PFSK-1 (cell line): ENCODE data around the gene FARS2.

Source experiments
- FOXP2 ChIP-seq: optimal IDR thresholded peaks from 2 replicates; pipeline ENCODE3; 2011; ENCODE audit warnings: borderline replicate concordance, control low read depth, inconsistent platforms; ENCODE audit not compliant: insufficient read depth; ENCODE audit errors: extremely low read length, extremely low read depth
- POLR2AphosphoS5 ChIP-seq: IDR thresholded peaks from 2 replicates; pipeline ENCODE4 v1.6.1; 2012; ENCODE audit warnings: low read depth, mild to moderate bottlenecking, control low read depth, low read length, moderate library complexity
- SIN3A ChIP-seq: IDR thresholded peaks from 2 replicates; pipeline ENCODE4 v1.6.1; 2012; ENCODE audit warnings: mild to moderate bottlenecking, low read length, moderate library complexity, borderline replicate concordance; ENCODE audit not compliant: insufficient read depth
- TAF1 ChIP-seq: IDR thresholded peaks from 2 replicates; pipeline ENCODE4 v1.6.1; 2012; ENCODE audit warnings: low read length, control low read depth, borderline replicate concordance; ENCODE audit not compliant: insufficient read depth
- TF ChIP-seq, protein P1 (sequence below), 2 experiments: IDR thresholded peaks; 2 replicates each; pipeline versions ENCODE4 v1.6.1 to v1.8.0; 2011 to 2012; ENCODE audit warnings: low read depth in 2 of 2, low read length in 2 of 2, control low read depth in 1 of 2, inconsistent platforms in 1 of 2, mild to moderate bottlenecking in 1 of 2, moderate library complexity in 1 of 2; ENCODE audit not compliant: insufficient read depth in 1 of 2

Gene FARS2

DNA sequence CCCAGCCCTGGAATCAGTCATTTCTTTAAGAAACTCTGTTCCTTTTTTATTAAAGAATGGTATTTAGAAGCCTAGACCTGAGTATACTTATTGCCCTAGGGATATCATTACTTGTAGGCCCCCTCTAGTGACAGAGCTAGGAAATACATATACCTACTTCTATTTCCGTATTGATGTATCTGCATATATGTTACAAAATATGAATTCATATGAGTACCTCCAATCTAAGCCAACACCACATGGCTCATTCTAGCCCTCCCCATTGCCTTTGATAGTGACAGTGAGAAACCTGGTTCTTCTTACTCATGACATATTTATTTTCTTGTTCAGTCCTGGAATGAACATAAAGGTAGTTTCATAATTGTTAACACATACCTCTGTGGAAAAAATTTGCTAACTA is 137.2 kb downstream of the FARS2 start:
- TF ChIP-seq TAF1 (0 out of 2 replicates have a peak, but pooled peaks have one; percentile 28), POLR2AphosphoS5 (no peak)

DNA sequence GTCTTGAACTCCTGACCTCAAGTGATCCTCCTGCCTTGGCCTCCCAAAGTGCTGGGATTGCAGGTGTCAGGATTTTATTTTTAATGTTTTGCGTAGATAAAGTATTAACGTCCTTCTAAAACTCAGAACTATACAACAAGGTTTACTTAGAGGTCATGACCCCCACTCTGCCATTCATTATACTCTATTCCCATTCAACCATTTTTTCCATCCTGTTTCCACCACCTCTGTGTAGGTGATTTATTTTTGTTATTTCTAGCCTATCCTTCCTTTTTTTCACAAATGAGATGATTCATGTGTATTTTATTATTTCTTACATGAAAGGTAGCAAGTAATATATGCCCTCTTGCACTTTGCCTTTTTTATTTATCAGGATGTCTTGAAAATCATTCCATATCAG is 138.1 kb downstream of the FARS2 start:
- TF ChIP-seq SIN3A (no peak), FOXP2 (no peak), TAF1 (no peak), POLR2AphosphoS5 (no peak)
- TF ChIP-seq, protein P1, sequence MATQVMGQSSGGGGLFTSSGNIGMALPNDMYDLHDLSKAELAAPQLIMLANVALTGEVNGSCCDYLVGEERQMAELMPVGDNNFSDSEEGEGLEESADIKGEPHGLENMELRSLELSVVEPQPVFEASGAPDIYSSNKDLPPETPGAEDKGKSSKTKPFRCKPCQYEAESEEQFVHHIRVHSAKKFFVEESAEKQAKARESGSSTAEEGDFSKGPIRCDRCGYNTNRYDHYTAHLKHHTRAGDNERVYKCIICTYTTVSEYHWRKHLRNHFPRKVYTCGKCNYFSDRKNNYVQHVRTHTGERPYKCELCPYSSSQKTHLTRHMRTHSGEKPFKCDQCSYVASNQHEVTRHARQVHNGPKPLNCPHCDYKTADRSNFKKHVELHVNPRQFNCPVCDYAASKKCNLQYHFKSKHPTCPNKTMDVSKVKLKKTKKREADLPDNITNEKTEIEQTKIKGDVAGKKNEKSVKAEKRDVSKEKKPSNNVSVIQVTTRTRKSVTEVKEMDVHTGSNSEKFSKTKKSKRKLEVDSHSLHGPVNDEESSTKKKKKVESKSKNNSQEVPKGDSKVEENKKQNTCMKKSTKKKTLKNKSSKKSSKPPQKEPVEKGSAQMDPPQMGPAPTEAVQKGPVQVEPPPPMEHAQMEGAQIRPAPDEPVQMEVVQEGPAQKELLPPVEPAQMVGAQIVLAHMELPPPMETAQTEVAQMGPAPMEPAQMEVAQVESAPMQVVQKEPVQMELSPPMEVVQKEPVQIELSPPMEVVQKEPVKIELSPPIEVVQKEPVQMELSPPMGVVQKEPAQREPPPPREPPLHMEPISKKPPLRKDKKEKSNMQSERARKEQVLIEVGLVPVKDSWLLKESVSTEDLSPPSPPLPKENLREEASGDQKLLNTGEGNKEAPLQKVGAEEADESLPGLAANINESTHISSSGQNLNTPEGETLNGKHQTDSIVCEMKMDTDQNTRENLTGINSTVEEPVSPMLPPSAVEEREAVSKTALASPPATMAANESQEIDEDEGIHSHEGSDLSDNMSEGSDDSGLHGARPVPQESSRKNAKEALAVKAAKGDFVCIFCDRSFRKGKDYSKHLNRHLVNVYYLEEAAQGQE (IDR thresholded peaks at IDR 0.05; ENCODE audit: insufficient read depth in 1 of 2, low read depth in 2 of 2, low read length in 2 of 2): no peak

DNA sequence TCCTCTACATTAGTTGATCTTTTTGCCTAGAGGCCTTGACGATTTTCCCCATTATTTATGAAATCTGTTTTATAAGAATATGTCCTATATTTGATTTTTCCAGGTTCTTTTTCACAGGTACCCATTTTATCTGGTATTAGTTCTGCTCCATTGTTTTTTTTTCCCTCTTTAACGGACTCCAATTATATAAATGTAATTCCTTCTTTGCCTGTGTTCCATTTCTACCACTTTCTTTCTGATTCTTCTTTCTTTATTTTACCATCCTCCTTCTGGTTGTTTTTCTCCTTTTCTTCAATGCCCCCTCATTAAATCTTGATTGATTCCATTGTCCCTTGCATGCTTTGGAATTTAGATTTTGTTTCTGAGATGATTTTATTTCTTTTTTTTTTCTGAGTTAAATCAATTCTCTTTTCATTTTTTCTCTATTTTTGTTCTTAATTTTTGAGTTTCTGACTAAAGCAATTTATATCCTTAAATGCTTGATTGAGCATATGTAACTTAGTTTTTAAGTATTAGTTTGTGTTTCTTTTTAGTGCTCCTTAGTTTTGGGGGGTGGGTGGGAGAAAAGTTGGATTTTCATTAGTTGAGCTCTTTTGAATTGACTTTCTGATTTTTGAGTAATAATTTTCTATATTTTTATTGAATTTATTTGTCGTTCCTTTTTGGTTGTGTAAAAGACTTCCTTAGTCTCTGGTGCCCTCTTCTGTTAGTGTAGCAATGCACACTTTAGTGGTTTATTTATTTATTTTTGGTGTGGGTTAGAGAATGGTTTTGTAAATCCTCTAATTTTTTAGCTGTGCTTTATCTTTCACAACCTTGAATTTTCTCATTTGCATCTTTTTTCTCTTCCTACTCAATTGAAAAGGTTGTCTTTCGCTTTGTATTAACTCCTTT is 140.8 kb downstream of the FARS2 start:
- TF ChIP-seq TAF1: no peak
- TF ChIP-seq POLR2AphosphoS5: no peak
- no peak for TF ChIP-seq SIN3A
- TF ChIP-seq, protein P1 (IDR thresholded peaks at IDR 0.05; ENCODE audit: insufficient read depth in 1 of 2, low read depth in 2 of 2, low read length in 2 of 2): no peak
- no peak for TF ChIP-seq FOXP2

DNA sequence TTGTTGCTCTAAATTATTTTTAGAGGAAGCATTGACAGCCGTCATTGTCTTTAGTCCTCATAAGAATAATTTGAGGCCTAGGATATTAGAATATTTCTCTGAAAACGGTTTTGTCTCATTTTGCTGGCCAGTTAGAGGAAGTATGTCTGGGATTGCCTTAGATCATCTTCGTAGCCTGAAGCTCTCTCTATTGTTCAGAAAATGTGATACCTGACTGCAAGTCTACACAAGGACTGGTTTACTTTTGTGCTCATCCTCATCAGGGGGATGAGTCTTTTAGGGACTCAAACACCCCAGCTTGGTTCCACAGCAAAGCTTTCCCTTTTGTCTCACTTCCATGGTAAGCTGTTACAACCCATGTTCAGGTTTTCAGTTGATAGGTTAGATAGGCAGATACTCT is 141.8 kb downstream of the FARS2 start:
- TF ChIP-seq SIN3A: no peak
- TF ChIP-seq, protein P1 (IDR thresholded peaks at IDR 0.05; ENCODE audit: insufficient read depth in 1 of 2, low read depth in 2 of 2, low read length in 2 of 2): no peak
- TF ChIP-seq POLR2AphosphoS5: no peak
- no peak for TF ChIP-seq FOXP2
- TF ChIP-seq TAF1: no peak

DNA sequence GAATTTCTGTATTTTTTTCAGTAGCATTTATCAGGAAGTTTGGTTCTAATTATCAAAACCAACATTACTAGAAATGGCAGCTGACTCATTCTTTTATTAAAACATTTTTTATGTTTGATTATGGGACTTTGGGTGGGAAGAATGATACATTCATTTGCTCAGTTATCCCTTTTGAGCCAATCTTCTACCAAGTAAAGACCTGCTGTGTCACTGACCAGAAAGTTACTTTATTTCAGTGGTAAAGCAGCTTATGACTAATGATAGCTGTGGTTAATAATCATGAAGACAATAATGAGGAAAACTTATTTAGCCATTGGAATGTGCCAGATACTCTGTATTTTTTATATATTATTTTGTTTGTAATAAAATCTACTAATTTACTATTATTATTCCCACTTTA is 142.3 kb downstream of the FARS2 start:
- no peak for TF ChIP-seq SIN3A
- TF ChIP-seq TAF1: no peak
- TF ChIP-seq POLR2AphosphoS5: no peak
- TF ChIP-seq, protein P1 (IDR thresholded peaks at IDR 0.05; ENCODE audit: insufficient read depth in 1 of 2, low read depth in 2 of 2, low read length in 2 of 2): no peak
- TF ChIP-seq FOXP2: no peak
